Raji (cell line): ENCODE measurements around the gene TRPM3.

Source experiments
- POLR2A ChIP-seq: IDR thresholded peaks from 2 replicates; pipeline ENCODE4 v1.6.1; 2011; ENCODE audit warnings: low read depth, low read length, control low read depth; ENCODE audit not compliant: insufficient read depth

The TRPM3 gene

GRCh38 chr9:70625078-70625477 is 496.3 kb downstream of the TRPM3 start:
- no peak for TF ChIP-seq POLR2A

- TF ChIP-seq POLR2A = no peak
Observed at GRCh38 chr9:70618784-70619183, 502.6 kb downstream of the TRPM3 start.

- TF ChIP-seq POLR2A = no peak
Observed at GRCh38 chr9:70617033-70617828, 504.2 kb downstream of the TRPM3 start.

- no peak for TF ChIP-seq POLR2A
Observed at GRCh38 chr9:70616228-70616990, 505.0 kb downstream of the TRPM3 start.

GRCh38 chr9:70615464-70616138 is 505.8 kb downstream of the TRPM3 start:
- no peak for TF ChIP-seq POLR2A

- TF ChIP-seq POLR2A = no peak
Observed at GRCh38 chr9:70614786-70615463, 506.5 kb downstream of the TRPM3 start.

- TF ChIP-seq POLR2A = no peak
Observed at GRCh38 chr9:70613024-70613768, 508.2 kb downstream of the TRPM3 start.

- TF ChIP-seq POLR2A = no peak
Observed at GRCh38 chr9:70610287-70610644, 511.2 kb downstream of the TRPM3 start.

GRCh38 chr9:70609542-70610286 is 511.7 kb downstream of the TRPM3 start:
- no peak for TF ChIP-seq POLR2A

- TF ChIP-seq POLR2A = no peak
Observed at GRCh38 chr9:70609011-70609410, 512.4 kb downstream of the TRPM3 start.

- TF ChIP-seq POLR2A = no peak
Observed at GRCh38 chr9:70607926-70608325, 513.5 kb downstream of the TRPM3 start.

- TF ChIP-seq POLR2A = no peak
Observed at GRCh38 chr9:70607329-70607728, 514.1 kb downstream of the TRPM3 start.

GRCh38 chr9:70603020-70603411 is 518.4 kb downstream of the TRPM3 start:
- no peak for TF ChIP-seq POLR2A

GRCh38 chr9:70602321-70603019 is 519.0 kb downstream of the TRPM3 start:
- no peak for TF ChIP-seq POLR2A
